ENCODE data around the gene ACAD11. TPM values are rescaled to one million over a fixed set of nuclear protein-coding genes. Genes with fewer than 3 reads are reported as not detected.

Gene ACAD11
- total RNA-seq, 4 donors from 2014 or later = 9.1 to 20.1 (median 16.0) TPM

- DNase-seq (ENCODE audit: low spot score in 2 of 2) = no peak
- H3K4me3 ChIP-seq (ENCODE audit: low read depth, poor library complexity, severe bottlenecking) = no peak overlapping the region
- TF ChIP-seq, protein P1, sequence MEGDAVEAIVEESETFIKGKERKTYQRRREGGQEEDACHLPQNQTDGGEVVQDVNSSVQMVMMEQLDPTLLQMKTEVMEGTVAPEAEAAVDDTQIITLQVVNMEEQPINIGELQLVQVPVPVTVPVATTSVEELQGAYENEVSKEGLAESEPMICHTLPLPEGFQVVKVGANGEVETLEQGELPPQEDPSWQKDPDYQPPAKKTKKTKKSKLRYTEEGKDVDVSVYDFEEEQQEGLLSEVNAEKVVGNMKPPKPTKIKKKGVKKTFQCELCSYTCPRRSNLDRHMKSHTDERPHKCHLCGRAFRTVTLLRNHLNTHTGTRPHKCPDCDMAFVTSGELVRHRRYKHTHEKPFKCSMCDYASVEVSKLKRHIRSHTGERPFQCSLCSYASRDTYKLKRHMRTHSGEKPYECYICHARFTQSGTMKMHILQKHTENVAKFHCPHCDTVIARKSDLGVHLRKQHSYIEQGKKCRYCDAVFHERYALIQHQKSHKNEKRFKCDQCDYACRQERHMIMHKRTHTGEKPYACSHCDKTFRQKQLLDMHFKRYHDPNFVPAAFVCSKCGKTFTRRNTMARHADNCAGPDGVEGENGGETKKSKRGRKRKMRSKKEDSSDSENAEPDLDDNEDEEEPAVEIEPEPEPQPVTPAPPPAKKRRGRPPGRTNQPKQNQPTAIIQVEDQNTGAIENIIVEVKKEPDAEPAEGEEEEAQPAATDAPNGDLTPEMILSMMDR (IDR thresholded peaks at IDR 0.05) = no peak
- TF ChIP-seq POLR2A (IDR thresholded peaks at IDR 0.05) = no peak
- intact Hi-C loops (cut with DNase I; ENCODE audit: low total_unique reads) = no loop called here
These were observed 24.6 kb downstream of the ACAD11 start for GRCh38 chr3:132635052-132635451.

DNA sequence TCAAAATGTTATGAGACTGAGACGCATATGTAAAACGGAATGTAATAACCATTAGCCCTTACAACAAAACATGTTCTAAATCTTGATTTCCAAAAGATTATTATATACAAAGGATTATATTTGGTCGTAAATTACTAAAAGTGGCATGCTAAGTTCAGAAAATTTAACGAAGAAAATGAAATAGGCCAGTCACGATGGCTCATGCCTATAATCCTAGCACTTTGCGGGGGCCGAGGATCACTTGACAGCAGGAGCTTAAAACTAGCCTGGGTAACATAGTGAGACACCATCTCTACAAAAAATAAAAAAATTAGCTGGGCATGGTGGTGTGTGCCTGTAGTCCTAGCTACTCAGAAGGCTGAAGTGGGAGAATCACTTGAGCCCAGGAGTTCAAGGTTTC is 29.0 kb downstream of the ACAD11 start:
- TF ChIP-seq POLR2A (IDR thresholded peaks at IDR 0.05) = no peak
- TF ChIP-seq, protein P1 (IDR thresholded peaks at IDR 0.05) = no peak
- intact Hi-C loops (cut with DNase I; ENCODE audit: low total_unique reads) = no loop called here
- 87 to 89% methylated on average over 7 of the region's 7 CpGs for WGBS, 2 donors
- no peak overlapping the region for H3K4me3 ChIP-seq (ENCODE audit: low read depth, poor library complexity, severe bottlenecking)
- DNase-seq (ENCODE audit: low spot score in 2 of 2) = no peak

- DNase-seq (ENCODE audit: low spot score in 2 of 2) = no peak
- intact Hi-C loops (cut with DNase I; ENCODE audit: low total_unique reads) = loop anchor here (10.0 kb wide), 1 partner anchor 85 kb away; no protein-coding TSS in a partner anchor
- 33 to 43% methylated on average over 1 of the region's 1 CpG for WGBS, 2 donors
- TF ChIP-seq, protein P1 (IDR thresholded peaks at IDR 0.05) = no peak
- no peak for TF ChIP-seq POLR2A (IDR thresholded peaks at IDR 0.05)
- no peak overlapping the region for H3K4me3 ChIP-seq (ENCODE audit: low read depth, poor library complexity, severe bottlenecking)
These were observed 29.7 kb downstream of the ACAD11 start for GRCh38 chr3:132629928-132630327.

GRCh38 chr3:132628157-132628556 is 31.5 kb downstream of the ACAD11 start:
- H3K4me3 ChIP-seq (ENCODE audit: low read depth, poor library complexity, severe bottlenecking) = no peak overlapping the region
- TF ChIP-seq POLR2A (IDR thresholded peaks at IDR 0.05) = no peak
- TF ChIP-seq, protein P1 (IDR thresholded peaks at IDR 0.05) = no peak
- no peak for DNase-seq (ENCODE audit: low spot score in 2 of 2)
- WGBS, 2 donors = 43 to 47% methylated on average over 2 of the region's 2 CpGs
- intact Hi-C loops (cut with DNase I; ENCODE audit: low total_unique reads) = loop anchor here (10.0 kb wide), 1 partner anchor 83 kb away; no protein-coding TSS in a partner anchor

- 94 to 97% methylated on average over 6 of the region's 6 CpGs for WGBS, 2 donors
- intact Hi-C loops (cut with DNase I; ENCODE audit: low total_unique reads) = loop anchor here (10.0 kb wide), 1 partner anchor 82 kb away; no protein-coding TSS in a partner anchor
- H3K4me3 ChIP-seq (ENCODE audit: low read depth, poor library complexity, severe bottlenecking) = no peak overlapping the region
- no peak for TF ChIP-seq POLR2A (IDR thresholded peaks at IDR 0.05)
- TF ChIP-seq, protein P1 (IDR thresholded peaks at IDR 0.05) = no peak
- DNase-seq (ENCODE audit: low spot score in 2 of 2) = no peak
These were observed 32.7 kb downstream of the ACAD11 start for GRCh38 chr3:132626955-132627354.

DNA sequence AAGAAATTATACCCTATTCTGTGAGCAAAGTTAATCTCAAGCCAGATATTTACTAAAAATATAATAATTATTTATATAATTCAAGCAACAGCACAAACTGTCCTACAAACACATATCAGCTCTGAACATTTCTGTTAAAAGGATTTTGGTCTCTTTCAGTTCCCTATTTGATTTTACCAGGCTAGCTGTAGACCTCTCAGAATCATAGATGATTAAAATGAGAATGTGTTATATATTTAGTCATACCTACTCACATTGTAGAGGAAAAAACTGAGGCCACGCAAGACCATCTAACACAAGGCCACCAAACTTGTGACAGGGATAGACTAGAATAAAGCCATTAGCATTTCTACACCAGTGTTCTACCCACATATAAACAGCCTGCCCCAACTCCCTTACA is 34.0 kb downstream of the ACAD11 start:
- intact Hi-C loops (cut with DNase I; ENCODE audit: low total_unique reads) = loop anchor here (10.0 kb wide), 1 partner anchor 81 kb away; no protein-coding TSS in a partner anchor
- DNase-seq (ENCODE audit: low spot score in 2 of 2) = no peak
- 93 to 100% methylated on average over 1 of the region's 1 CpG for WGBS, 2 donors
- TF ChIP-seq, protein P1 (IDR thresholded peaks at IDR 0.05) = no peak
- TF ChIP-seq POLR2A (IDR thresholded peaks at IDR 0.05) = no peak
- no peak overlapping the region for H3K4me3 ChIP-seq (ENCODE audit: low read depth, poor library complexity, severe bottlenecking)

Data from lower leg skin (tissue), 4 donors.